ENCODE results near the gene STK32C.

The STK32C gene

GRCh38 chr10:132243141-132243540 lies 64.6 kb downstream of the STK32C start:
- DNase-seq, result no peak

GRCh38 chr10:132242103-132242840 lies 65.5 kb downstream of the STK32C start:
- no peak for DNase-seq

- DNase-seq, result no peak
Observed at GRCh38 chr10:132241496-132241895, 66.3 kb downstream of the STK32C start.

- DNase-seq, result no peak
Observed at GRCh38 chr10:132241086-132241485, 66.7 kb downstream of the STK32C start.

GRCh38 chr10:132240581-132240980 lies 67.2 kb downstream of the STK32C start:
- DNase-seq, result no peak

- DNase-seq, result no peak
Observed at GRCh38 chr10:132240156-132240555, 67.6 kb downstream of the STK32C start.

GRCh38 chr10:132239126-132240031 lies 68.4 kb downstream of the STK32C start:
- DNase-seq, result no peak

GRCh38 chr10:132238371-132239125 lies 69.2 kb downstream of the STK32C start:
- DNase-seq, result no peak

GRCh38 chr10:132237871-132238270 lies 69.9 kb downstream of the STK32C start:
- no peak for DNase-seq

- DNase-seq, result no peak
Observed at GRCh38 chr10:132237396-132237795, 70.4 kb downstream of the STK32C start.

- no peak for DNase-seq
Observed at GRCh38 chr10:132236881-132237280, 70.9 kb downstream of the STK32C start.

GRCh38 chr10:132236161-132236560 lies 71.6 kb downstream of the STK32C start:
- no peak for DNase-seq

GRCh38 chr10:132234860-132235259 lies 72.9 kb downstream of the STK32C start:
- DNase-seq, result no peak

- DNase-seq, result no peak
Observed at GRCh38 chr10:132233501-132234085, 74.2 kb downstream of the STK32C start.

GRCh38 chr10:132232981-132233380 lies 74.8 kb downstream of the STK32C start:
- no peak for DNase-seq

- DNase-seq, result peak in 1 of 2 experiments; percentile 16
Observed at GRCh38 chr10:132232023-132232951, 75.5 kb downstream of the STK32C start.

- no peak for DNase-seq
Observed at GRCh38 chr10:132231656-132232022, 76.1 kb downstream of the STK32C start.

GRCh38 chr10:132230557-132231210 lies 77.1 kb downstream of the STK32C start:
- DNase-seq, result no peak

- peak in 1 of 2 experiments; percentile 24 for DNase-seq
Observed at GRCh38 chr10:132229834-132230556, 77.8 kb downstream of the STK32C start.

GRCh38 chr10:132229096-132229495 lies 78.7 kb downstream of the STK32C start:
- no peak for DNase-seq

Measured in stimulated activated CD4-positive, alpha-beta T cell treated with anti-CD3 and anti-CD28 coated beads, Interleukin-4, amount 100 ng/mL, for 4 hours (primary cell).